ENCODE measurements around the gene ULK4.

DNA sequence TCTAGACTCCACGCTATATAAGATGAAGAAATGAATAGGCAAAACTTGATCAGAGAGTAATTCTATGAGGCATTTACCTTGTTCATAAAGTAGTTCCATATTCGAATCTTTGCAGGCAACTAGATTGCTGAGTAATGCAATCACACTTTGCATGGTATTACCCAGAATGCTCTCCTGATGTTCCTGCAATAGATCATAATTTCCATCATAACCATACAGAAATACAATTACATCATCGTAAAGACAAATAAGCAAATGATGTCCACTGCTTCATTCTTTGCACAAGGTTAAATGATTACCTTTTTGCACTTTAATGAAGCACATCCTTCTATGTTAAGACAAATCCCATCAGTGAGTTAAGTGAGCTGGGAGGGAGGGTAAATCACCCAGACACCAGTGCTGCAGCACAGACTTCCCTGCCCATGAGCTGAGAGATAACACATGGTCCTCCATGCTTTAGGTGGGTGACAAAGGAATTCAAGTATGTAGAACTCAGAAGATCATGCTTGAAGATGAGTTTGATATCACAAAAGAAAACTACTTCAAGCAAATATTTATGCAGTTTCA, 395.9 kb downstream of the ULK4 start:
- TF ChIP-seq, protein P1, sequence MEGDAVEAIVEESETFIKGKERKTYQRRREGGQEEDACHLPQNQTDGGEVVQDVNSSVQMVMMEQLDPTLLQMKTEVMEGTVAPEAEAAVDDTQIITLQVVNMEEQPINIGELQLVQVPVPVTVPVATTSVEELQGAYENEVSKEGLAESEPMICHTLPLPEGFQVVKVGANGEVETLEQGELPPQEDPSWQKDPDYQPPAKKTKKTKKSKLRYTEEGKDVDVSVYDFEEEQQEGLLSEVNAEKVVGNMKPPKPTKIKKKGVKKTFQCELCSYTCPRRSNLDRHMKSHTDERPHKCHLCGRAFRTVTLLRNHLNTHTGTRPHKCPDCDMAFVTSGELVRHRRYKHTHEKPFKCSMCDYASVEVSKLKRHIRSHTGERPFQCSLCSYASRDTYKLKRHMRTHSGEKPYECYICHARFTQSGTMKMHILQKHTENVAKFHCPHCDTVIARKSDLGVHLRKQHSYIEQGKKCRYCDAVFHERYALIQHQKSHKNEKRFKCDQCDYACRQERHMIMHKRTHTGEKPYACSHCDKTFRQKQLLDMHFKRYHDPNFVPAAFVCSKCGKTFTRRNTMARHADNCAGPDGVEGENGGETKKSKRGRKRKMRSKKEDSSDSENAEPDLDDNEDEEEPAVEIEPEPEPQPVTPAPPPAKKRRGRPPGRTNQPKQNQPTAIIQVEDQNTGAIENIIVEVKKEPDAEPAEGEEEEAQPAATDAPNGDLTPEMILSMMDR (IDR thresholded peaks at IDR 0.05): no peak
- TF ChIP-seq POLR2A (IDR thresholded peaks at IDR 0.05): no peak

Measured in tibial nerve (tissue), 3 donors.